ENCODE measurements around the gene TEX101. TPM values are rescaled to one million over a fixed set of nuclear protein-coding genes. Genes with fewer than 3 reads are reported as not detected.

The TEX101 gene
- not detected for total RNA-seq

GRCh38 chr19:43414554-43414953 is at the start of gene TEX101:
Gene TEX101, plus strand, starts transcription at chr19:43414890. Its CDS starts 1,030 bp downstream, at chr19:43415920.

GRCh38 chr19:43465468-43466120 is 50.9 kb downstream of the TEX101 start, which contains the start of gene LYPD3:
Gene LYPD3, minus strand, starts transcription at chr19:43465608. Its CDS starts 37 bp downstream, at chr19:43465571.

Other genes with a start within 250 kb of the TEX101 start
- not detected for gene PSG5, start 228.4 kb upstream of the TEX101 start, total RNA-seq
- gene PSG4, start 209.3 kb upstream of the TEX101 start, total RNA-seq, result not detected
- gene PSG9, start 145.4 kb upstream of the TEX101 start, total RNA-seq, result not detected
- 29.0 TPM for gene CD177, start 61.2 kb upstream of the TEX101 start, total RNA-seq
- gene LYPD3, start 50.7 kb downstream of the TEX101 start, total RNA-seq, result 0.70 TPM
- 22.1 TPM for gene PHLDB3, start 89.9 kb downstream of the TEX101 start, total RNA-seq
- gene ETHE1, start 112.3 kb downstream of the TEX101 start, total RNA-seq, result 28.1 TPM
- 1.8 TPM for gene ZNF575, start 118.3 kb downstream of the TEX101 start, total RNA-seq
- gene XRCC1, start 160.6 kb downstream of the TEX101 start, total RNA-seq, result 22.9 TPM
- gene PINLYP, start 160.9 kb downstream of the TEX101 start, total RNA-seq, result 9.5 TPM
- gene IRGQ, start 181.2 kb downstream of the TEX101 start, total RNA-seq, result 33.1 TPM
- 9.4 TPM for gene ZNF576, start 181.7 kb downstream of the TEX101 start, total RNA-seq
- gene SRRM5, start 197.2 kb downstream of the TEX101 start, total RNA-seq, result 0.06 TPM
- gene ZNF428, start 204.7 kb downstream of the TEX101 start, total RNA-seq, result 90.2 TPM
- 24.4 TPM for gene CADM4, start 225.0 kb downstream of the TEX101 start, total RNA-seq